ENCODE results near the gene DCAF5.
A peak's percentile ranks its signal among the peaks of the same experiment; 100 is the strongest.

Gene DCAF5

DNA sequence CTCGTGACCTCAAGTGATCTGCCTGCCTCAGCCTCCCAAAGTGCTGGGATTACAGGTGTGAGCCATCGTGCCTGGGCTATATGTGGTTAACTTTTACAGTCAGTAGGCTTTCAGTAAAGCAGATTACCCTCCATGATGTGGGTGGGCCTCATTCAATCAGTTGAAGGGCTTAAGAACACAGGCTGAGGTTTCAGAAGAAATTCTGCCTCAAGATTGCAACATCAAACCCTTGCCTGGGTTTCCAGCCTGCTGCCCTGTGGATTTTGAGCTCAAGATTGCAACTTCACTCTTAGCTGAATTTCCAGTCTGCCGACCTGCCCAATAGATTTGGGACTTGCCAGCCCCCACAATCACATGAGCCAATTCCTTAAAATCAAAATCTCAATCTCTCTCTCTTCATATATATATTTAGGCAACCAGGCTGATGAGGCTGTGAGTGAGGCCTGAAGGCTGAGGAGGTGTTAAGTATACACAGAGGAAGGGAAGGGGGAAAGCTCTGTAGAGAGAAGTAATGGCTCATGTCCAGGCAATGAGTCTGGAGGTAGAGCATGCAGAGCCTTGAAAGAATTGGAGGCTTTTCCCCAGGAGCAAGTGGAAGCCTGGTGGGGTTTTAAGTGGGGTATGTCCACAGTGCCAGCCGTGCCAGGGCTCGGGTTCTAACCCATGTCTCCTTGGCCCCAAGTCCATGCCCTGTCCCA is 140.5 kb downstream of the DCAF5 start:
- peak; percentile 4 for FAIRE-seq
- DNase-seq (ENCODE audit: insufficient read length, low spot score): no peak

DNA sequence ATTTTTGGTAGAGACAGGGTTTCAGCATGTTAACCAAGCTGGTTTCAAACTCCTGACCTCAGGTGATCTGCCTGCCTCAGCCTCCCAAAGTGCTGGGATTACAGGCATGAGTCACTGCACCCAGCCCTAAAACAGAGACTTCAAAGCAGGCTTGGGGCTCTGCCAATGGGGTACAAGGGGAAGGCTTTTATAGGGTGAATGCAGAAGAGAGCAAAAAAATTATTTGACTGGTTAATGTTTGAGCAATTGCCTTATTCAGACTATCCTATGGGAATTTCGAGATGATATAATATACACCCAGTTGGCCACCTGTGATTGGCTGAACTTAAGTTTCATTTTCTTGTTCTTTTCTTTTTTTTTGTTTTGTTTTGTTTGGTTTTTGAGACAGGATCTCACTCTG is 142.3 kb downstream of the DCAF5 start:
- DNase-seq (ENCODE audit: insufficient read length, low spot score) (no peak), FAIRE-seq (no peak)

DNA sequence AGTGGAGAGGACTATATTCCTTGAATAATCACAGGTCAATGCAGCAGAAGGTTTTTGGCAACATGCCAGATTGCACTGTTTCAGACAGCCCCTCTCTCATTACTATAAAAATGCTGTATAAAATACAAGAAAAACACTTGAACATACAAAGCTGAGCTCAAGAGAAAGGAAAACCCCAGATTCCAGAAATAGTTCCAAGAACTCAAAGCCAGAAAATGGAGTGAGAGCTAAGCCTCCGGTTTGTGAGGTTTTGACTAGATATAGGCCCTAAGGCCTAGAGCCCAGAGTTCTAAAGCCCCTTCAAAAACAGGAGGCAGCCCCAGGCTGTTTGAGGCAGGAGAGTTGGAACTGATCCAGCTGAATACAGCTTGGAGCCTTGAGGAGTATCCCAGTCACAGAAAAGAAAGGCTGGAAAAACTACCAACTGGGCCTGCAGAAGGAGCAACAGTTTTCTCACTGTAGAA is 144.5 kb downstream of the DCAF5 start:
- no peak for FAIRE-seq
- no peak for DNase-seq (ENCODE audit: insufficient read length, low spot score)

DNA sequence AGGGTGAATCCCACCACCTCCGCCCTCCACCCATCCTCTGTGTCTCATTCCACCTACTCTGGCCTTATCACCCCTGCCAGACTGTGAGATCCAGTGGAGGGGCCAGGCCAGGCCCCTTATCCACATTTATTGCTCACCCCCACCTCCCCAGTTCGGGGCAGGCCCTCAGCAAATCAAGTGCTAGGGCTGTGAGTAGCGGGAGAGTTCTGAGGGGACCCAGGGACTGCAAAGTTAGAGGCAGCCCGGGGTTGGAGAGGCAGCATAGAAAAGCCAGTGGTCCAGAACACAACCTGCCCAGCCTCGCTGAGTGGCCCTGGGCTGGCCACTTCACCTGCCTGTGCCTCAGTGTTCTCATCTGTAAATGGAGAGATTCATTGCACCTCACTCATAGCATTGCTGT is 146.6 kb downstream of the DCAF5 start:
- DNase-seq (ENCODE audit: insufficient read length, low spot score): no peak
- no peak for FAIRE-seq

DNA sequence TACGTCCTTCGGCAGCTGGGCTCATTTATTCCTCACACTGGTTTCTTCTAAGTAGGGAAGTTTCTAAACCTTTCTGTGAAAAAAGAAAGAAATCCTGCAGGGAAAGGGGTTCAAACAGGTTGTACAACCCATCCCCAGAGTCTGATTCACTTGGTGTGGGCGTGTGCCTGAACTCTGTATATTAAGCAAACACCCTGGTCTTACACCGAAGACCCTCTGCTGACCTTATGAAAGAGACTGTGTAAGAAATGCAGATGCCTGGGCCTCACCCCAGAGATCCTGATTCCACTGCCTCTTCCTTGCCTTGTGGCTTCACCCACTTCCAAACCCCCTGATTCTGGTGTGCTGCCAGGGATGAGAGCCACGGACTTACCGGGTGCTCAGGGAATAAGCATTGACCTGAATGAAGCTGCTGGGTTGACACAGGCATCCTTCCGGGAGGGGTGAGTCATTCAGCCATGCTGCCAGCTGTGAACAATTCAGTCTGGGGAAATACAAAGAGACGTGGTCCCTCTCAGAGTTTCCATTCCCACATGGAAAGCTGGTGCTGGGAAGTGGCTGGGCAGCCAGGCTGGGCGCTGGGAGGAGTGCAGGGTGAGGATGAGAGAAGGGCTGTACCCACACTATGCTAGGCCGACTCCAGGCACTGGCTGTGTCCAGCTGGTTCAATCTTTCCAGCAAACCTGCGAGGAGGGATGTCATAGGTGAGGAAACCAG is 147.3 kb downstream of the DCAF5 start:
- FAIRE-seq (peak; percentile 100), DNase-seq (ENCODE audit: insufficient read length, low spot score) (peak; percentile 99)

DNA sequence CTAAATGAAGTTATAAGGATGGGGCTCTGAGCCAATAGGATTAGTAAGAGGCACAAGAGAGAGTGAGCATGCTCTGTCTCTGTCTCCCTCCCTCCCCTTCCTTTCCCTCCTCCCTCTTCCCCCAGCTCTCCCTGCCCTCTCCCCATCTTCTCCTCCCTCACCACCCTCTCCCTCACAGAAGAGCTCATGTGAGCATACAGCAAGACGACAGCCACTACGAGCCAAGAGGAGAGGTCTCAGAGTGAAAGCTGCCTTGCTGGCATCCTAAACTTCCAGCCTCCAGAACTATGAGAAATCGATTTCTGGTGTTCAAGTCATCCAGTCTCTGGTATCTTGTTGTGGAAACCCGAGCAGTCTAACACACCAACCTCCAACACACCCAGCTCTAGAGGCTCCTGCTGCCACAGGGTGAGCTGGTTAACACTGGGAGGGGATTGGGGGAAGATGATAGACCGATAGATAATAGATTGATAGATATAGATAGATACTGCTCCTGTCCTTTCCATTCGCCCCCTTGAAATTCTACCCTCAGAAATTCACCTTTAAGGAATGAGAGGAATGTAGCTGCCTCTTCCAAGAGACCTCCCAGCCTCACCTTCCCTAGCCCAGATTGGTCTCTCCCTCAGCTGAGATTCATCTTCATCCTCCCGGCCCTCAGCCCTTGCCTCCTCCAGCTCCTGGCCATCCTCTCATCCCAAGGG is 148.0 kb downstream of the DCAF5 start:
- DNase-seq (ENCODE audit: insufficient read length, low spot score) (no peak), FAIRE-seq (no peak)

DNA sequence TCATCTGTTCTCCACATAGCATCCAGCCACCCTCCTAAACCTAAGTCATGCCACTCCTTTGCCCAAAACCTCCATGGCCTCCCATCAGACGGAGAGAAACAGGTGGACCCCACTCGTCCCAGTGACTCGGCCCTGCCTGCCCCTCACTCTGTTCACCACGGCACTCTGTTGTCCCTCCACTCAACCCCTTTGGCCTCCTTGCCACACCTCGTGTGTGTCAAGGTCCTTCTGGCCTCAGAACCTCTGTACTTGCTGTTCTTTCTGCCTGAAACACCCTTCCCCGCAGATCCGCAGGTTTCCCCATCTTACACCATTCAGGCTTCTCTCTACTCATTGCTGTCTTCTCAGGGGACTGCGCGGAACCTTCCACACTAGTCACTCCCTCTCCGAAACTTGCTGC is 149.3 kb downstream of the DCAF5 start:
- no peak for DNase-seq (ENCODE audit: insufficient read length, low spot score)
- no peak for FAIRE-seq

DNA sequence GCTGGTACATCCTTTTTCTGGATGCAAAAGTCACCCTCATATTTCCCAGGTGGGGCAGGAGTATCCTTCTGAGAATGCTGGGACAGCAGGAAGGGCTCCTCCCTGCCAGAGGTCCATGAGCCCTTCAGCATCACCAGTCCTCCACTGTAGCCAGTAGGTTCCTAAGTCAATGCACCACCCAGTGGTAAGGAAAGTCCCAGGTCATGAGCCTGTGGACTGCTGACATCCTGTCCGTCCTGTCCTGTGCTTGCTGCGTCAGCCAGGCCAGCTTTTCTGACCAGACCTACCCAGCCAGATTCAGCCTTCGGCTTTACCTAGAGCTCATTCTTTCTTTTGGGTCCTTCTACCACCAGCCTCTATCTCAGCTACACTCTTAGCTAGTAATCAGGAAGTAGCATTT is 150.8 kb downstream of the DCAF5 start:
- peak; percentile 99 for FAIRE-seq
- DNase-seq (ENCODE audit: insufficient read length, low spot score): peak; percentile 82

DNA sequence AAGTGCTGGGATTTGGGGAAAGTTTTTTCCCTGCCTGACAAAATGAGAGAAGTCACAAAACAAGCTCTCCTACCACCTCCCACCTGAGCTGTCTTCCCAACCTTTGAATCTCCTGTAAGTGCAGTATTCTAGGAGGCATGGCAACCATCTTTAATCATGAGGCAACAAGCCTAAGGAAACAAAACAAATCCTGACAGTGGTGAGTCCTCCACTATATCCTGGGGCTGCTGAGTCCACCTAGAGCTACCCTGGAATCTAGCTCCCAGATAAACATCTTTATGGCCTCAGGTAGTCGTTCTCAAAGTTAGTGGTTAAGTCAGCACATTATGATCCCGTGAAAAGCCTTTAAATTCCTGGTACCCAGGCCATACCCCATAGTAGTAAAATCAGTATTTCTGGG is 151.5 kb downstream of the DCAF5 start:
- no peak for DNase-seq (ENCODE audit: insufficient read length, low spot score)
- no peak for FAIRE-seq
